ENCODE data around the gene RANBP9. TPM values are rescaled to one million over a fixed set of nuclear protein-coding genes. Genes with fewer than 3 reads are reported as not detected.

Gene RANBP9
- total RNA-seq, 1 experiment from 2014 or later: 73.8 TPM

- BruUV-seq (replicated peaks): no TSS peak
- no peak for DNase-seq
- TF ChIP-seq CTCF (conservative IDR thresholded peaks at IDR 0.05) (no peak), EZH2 (IDR thresholded peaks at IDR 0.05; ENCODE audit: low read depth) (no peak)
- H3K4me3 ChIP-seq: no peak overlapping the region
- H3K4me1 ChIP-seq (replicated peaks; ENCODE audit: insufficient read depth): no peaks in the 10 kb centered on the region; the same call in 1 of the 2 replicates
- peaks cover 19% of the 10 kb centered on the region for H3K36me3 ChIP-seq (ENCODE audit: low read depth)
- no peaks in the 10 kb centered on the region for H3K9me2 ChIP-seq (ENCODE audit: insufficient read depth)
- H3K79me2 ChIP-seq (ENCODE audit: low read depth): peaks cover 67% of the 10 kb centered on the region
- H3K27me3 ChIP-seq (ENCODE audit: insufficient read depth, low read depth): no peaks in the 10 kb centered on the region
- peaks cover 19% of the 10 kb centered on the region for H3F3A ChIP-seq (ENCODE audit: insufficient read depth, low read depth)
- no peaks in the 10 kb centered on the region for H3K9me3 ChIP-seq (ENCODE audit: insufficient read depth, low read depth)
- H3K27ac ChIP-seq: 0 out of 2 replicates have a peak overlapping the region, but pooled peaks have one; percentile 24
- no peak overlapping the region for H2AFZ ChIP-seq
- H4K20me1 ChIP-seq (ENCODE audit: insufficient read depth): peaks cover 16% of the 10 kb centered on the region; the same call in 1 of the 2 replicates
- intact Hi-C loops (cut with micrococcal nuclease; ENCODE audit: unreplicated experiment): loop anchor here (2.0 kb wide), 1 partner anchor 59 kb away; no protein-coding TSS in a partner anchor
- CTCF ChIA-PET: no interaction called here
- POLR2A ChIA-PET (ENCODE audit: unreplicated experiment): no interaction called here
- no peak overlapping the region for H3K4me2 ChIP-seq
Measured at GRCh38 chr6:13655700-13656099, 55.9 kb downstream of the RANBP9 start.

DNA sequence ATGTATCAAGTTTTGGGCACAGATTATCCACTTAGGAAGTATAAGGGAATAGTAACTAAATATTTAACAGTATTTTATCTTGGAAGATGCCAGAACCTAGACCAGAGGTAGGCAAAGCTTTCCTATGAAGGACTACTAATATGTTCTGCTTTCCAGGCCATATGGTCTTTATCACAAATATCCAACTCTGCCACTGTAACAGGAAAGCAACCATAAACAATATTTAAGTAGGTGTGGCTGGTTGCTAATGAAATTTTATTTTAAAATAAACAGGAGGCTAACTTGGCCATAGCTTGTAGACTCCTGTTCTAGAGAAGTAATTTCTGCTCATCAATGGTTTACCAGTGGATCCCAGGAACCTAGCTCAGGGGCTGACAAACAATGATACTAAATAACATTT lies 57.1 kb downstream of the RANBP9 start:
- H3K4me2 ChIP-seq: no peak overlapping the region
- peaks cover 58% of the 10 kb centered on the region for H3K79me2 ChIP-seq (ENCODE audit: low read depth)
- H3K9me2 ChIP-seq (ENCODE audit: insufficient read depth): no peaks in the 10 kb centered on the region
- peaks cover 26% of the 10 kb centered on the region for H3K36me3 ChIP-seq (ENCODE audit: low read depth)
- peaks cover 5% of the 10 kb centered on the region for H3K4me1 ChIP-seq (replicated peaks; ENCODE audit: insufficient read depth)
- ChIA-PET CTCF (no interaction called here), POLR2A (ENCODE audit: unreplicated experiment) (interaction anchor here (0.6 kb wide), 1 partner anchor 22 kb away, joined by 3 read pairs; no protein-coding TSS in a partner anchor)
- intact Hi-C loops (cut with micrococcal nuclease; ENCODE audit: unreplicated experiment): loop anchor here (2.0 kb wide), 1 partner anchor 58 kb away; no protein-coding TSS in a partner anchor
- H3K27me3 ChIP-seq (ENCODE audit: insufficient read depth, low read depth): no peaks in the 10 kb centered on the region
- TF ChIP-seq CTCF (conservative IDR thresholded peaks at IDR 0.05): no peak
- TF ChIP-seq EZH2 (IDR thresholded peaks at IDR 0.05; ENCODE audit: low read depth): no peak
- peaks cover 16% of the 10 kb centered on the region; the same call in 1 of the 2 replicates for H4K20me1 ChIP-seq (ENCODE audit: insufficient read depth)
- no peak overlapping the region for H3K4me3 ChIP-seq
- H3K9me3 ChIP-seq (ENCODE audit: insufficient read depth, low read depth): no peaks in the 10 kb centered on the region
- no peak overlapping the region for H3K27ac ChIP-seq
- no peak for DNase-seq
- H3F3A ChIP-seq (ENCODE audit: insufficient read depth, low read depth): peaks cover 23% of the 10 kb centered on the region
- no TSS peak for BruUV-seq (replicated peaks)
- H2AFZ ChIP-seq: no peak overlapping the region

- Histone ChIP-seq H3K36me3 (ENCODE audit: low read depth) (peaks cover 33% of the 10 kb centered on the region; the same call in 1 of the 2 replicates), H3K4me3 (no peak overlapping the region), H3K9me2 (ENCODE audit: insufficient read depth) (no peaks in the 10 kb centered on the region), H3F3A (ENCODE audit: insufficient read depth, low read depth) (peaks cover 30% of the 10 kb centered on the region), H3K4me1 (replicated peaks; ENCODE audit: insufficient read depth) (peaks cover 14% of the 10 kb centered on the region), H3K4me2 (no peak overlapping the region), H3K27ac (no peak overlapping the region), H4K20me1 (ENCODE audit: insufficient read depth) (peaks cover 12% of the 10 kb centered on the region; the same call in 1 of the 2 replicates), H3K79me2 (ENCODE audit: low read depth) (peaks cover 54% of the 10 kb centered on the region), H2AFZ (no peak overlapping the region), H3K27me3 (ENCODE audit: insufficient read depth, low read depth) (no peaks in the 10 kb centered on the region), H3K9me3 (ENCODE audit: insufficient read depth, low read depth) (no peaks in the 10 kb centered on the region)
- intact Hi-C loops (cut with micrococcal nuclease; ENCODE audit: unreplicated experiment): no loop called here
- CTCF ChIA-PET: no interaction called here
- DNase-seq: no peak
- no peak for TF ChIP-seq CTCF (conservative IDR thresholded peaks at IDR 0.05)
- no peak for TF ChIP-seq EZH2 (IDR thresholded peaks at IDR 0.05; ENCODE audit: low read depth)
- POLR2A ChIA-PET (ENCODE audit: unreplicated experiment): interaction anchor here (0.6 kb wide), 1 partner anchor 29 kb away, joined by 3 read pairs; no protein-coding TSS in a partner anchor
- no TSS peak for BruUV-seq (replicated peaks)
Measured at GRCh38 chr6:13653296-13653695, 58.3 kb downstream of the RANBP9 start.
